HEK293T (cell line): ENCODE data around the gene QSOX1.

ENCODE experiments used
- ARNT ChIP-seq: fragments of 450-650 bp; IDR thresholded peaks from 2 replicates; pipeline ENCODE4 v1.6.1; 2017; ENCODE audit warnings: mild to moderate bottlenecking
- BHLHE40 ChIP-seq: fragments of 450-650 bp; IDR thresholded peaks from 2 replicates; pipeline ENCODE4 v1.6.1; 2016; ENCODE audit warnings: mild to moderate bottlenecking, moderate library complexity, borderline replicate concordance
- CTBP1 ChIP-seq: fragments of 450-650 bp; IDR thresholded peaks from 2 replicates; pipeline ENCODE4 v1.6.1; 2016; ENCODE audit warnings: borderline replicate concordance
- ELF4 ChIP-seq: fragments of 450-650 bp; IDR thresholded peaks from 2 replicates; pipeline ENCODE4 v1.6.1; 2017; ENCODE audit warnings: antibody characterized with exemption
- FOXM1 ChIP-seq: fragments of 450-650 bp; IDR thresholded peaks from 2 replicates; pipeline ENCODE4 v1.6.1; 2017; ENCODE audit warnings: mild to moderate bottlenecking, borderline replicate concordance
- LEF1 ChIP-seq: fragments of 450-650 bp; IDR thresholded peaks from 2 replicates; pipeline ENCODE4 v1.6.1; 2017; ENCODE audit warnings: mild to moderate bottlenecking, borderline replicate concordance
- NFRKB ChIP-seq: fragments of 450-650 bp; IDR thresholded peaks from 2 replicates; pipeline ENCODE4 v1.6.1; 2016; ENCODE audit warnings: mild to moderate bottlenecking, moderate library complexity
- PKNOX1 ChIP-seq: fragments of 450-650 bp; IDR thresholded peaks from 2 replicates; pipeline ENCODE4 v1.6.1; 2016
- SP1 ChIP-seq: fragments of 450-650 bp; IDR thresholded peaks from 2 replicates; pipeline ENCODE4 v1.6.1; 2017
- SUZ12 ChIP-seq: fragments of 450-650 bp; IDR thresholded peaks from 2 replicates; pipeline ENCODE4 v1.6.1; 2016; ENCODE audit warnings: mild to moderate bottlenecking
- TARDBP ChIP-seq: fragments of 450-650 bp; IDR thresholded peaks from 2 replicates; pipeline ENCODE4 v1.6.1; 2016

- TF ChIP-seq TARDBP (no peak), LEF1 (no peak), SP1 (no peak), NFRKB (no peak), PKNOX1 (no peak), BHLHE40 (no peak), CTBP1 (no peak), FOXM1 (no peak), ELF4 (no peak), SUZ12 (no peak), ARNT (no peak)
Measured at GRCh38 chr1:180210008-180210620, 55.4 kb downstream of the QSOX1 start.
